ENCODE data around the gene RBP3. TPM values are rescaled to one million over a fixed set of nuclear protein-coding genes. Genes with fewer than 3 reads are reported as not detected.

Gene RBP3
- total RNA-seq, 2 donors from 2014 or later, result not detected

DNA sequence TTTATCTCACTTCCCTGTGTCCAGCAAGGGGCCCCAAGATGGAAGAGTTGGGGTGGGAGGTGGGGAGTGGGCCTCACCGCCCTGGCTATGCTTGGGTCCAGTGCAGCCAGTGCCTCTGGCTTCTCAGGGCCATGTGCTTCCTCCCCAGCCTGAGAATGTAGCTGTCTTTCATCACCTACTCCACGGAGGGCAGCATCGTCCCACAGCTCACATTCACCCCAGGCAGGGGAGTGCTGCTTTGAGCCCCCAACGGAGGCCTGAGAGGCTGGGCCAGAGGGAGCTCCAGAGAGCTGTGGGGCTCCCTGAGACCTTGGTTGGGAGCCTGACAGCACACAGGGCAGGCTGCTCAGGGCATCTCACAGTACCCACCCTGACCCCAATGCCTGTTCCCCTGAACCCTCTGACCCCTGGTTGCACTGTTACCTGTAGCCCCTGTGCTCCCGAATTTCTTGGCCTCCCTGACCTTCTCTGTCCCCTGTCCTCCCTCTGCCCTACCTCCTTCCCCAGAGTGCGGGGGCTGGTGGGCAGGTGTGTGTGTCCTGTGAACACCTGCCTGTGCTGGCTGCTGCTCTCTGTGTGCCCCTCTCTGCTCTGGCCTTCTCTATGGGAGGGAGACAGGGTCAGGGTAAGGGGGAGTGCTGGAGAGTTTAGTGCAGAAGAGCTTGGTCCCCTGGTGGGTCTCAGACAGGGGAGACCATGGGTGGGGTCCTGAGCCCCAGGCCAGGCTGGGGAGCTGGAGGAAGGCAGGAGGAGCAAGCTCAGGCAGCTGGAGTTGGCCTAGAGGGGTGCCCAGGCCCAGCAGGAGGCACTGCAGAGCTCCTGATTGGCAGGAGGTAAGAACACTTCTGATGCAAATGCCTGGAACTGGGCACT is 55.5 kb downstream of the RBP3 start:
- Mint-ChIP-seq H3K4me3 (peak overlapping the region; percentile 17), H3K27me3 (ENCODE audit: insufficient read depth) (peaks cover 15% of the 10 kb centered on the region), H3K27ac (peak overlapping the region; percentile 75), H3K36me3 (ENCODE audit: low read depth) (no peaks in the 10 kb centered on the region), H3K9me3 (no peaks in the 10 kb centered on the region), H3K4me1 (peaks cover 33% of the 10 kb centered on the region)
- no peaks in the 10 kb centered on the region for H3K9me3 ChIP-seq (ENCODE audit: control insufficient read depth, low read length)
- no peak overlapping the region for H3K27ac ChIP-seq (ENCODE audit: low read depth, low read length)
- H3K4me3 ChIP-seq (ENCODE audit: low read length), result no peak overlapping the region
- WGBS, 2 experiments (ENCODE audit: insufficient coverage in 1 of 2, insufficient read length in 1 of 2), result 70% methylated on average over 2 to 6 of the region's 6 CpGs
- peaks cover 12% of the 10 kb centered on the region for H3K4me1 ChIP-seq (ENCODE audit: control insufficient read depth, insufficient read depth, low read length)
- H3K27me3 ChIP-seq (ENCODE audit: control insufficient read depth, insufficient read depth, low read length, poor library complexity, severe bottlenecking), result no peaks in the 10 kb centered on the region
- TF ChIP-seq CTCF (conservative IDR thresholded peaks at IDR 0.05), result peak; percentile 27
- H3K9ac ChIP-seq (ENCODE audit: extremely low read depth, low read length, poor library complexity, severe bottlenecking), result no peak overlapping the region
- DNase-seq, result peak; percentile 66
- H3K36me3 ChIP-seq (ENCODE audit: control insufficient read depth, insufficient read depth, low read length), result no peaks in the 10 kb centered on the region

- Mint-ChIP-seq H3K4me3 (no peak overlapping the region), H3K27ac (peak overlapping the region; percentile 39), H3K9me3 (no peaks in the 10 kb centered on the region), H3K4me1 (peaks cover 33% of the 10 kb centered on the region), H3K36me3 (ENCODE audit: low read depth) (no peaks in the 10 kb centered on the region), H3K27me3 (ENCODE audit: insufficient read depth) (peaks cover 15% of the 10 kb centered on the region)
- Histone ChIP-seq H3K27me3 (ENCODE audit: control insufficient read depth, insufficient read depth, low read length, poor library complexity, severe bottlenecking) (no peaks in the 10 kb centered on the region), H3K9me3 (ENCODE audit: control insufficient read depth, low read length) (no peaks in the 10 kb centered on the region), H3K4me3 (ENCODE audit: low read length) (no peak overlapping the region), H3K9ac (ENCODE audit: extremely low read depth, low read length, poor library complexity, severe bottlenecking) (no peak overlapping the region), H3K4me1 (ENCODE audit: control insufficient read depth, insufficient read depth, low read length) (peaks cover 12% of the 10 kb centered on the region), H3K27ac (ENCODE audit: low read depth, low read length) (no peak overlapping the region), H3K36me3 (ENCODE audit: control insufficient read depth, insufficient read depth, low read length) (no peaks in the 10 kb centered on the region)
- DNase-seq, result peak; percentile 80
- 90 to 100% methylated on average over 1 to 6 of the region's 6 CpGs for WGBS, 2 experiments (ENCODE audit: insufficient coverage in 1 of 2, insufficient read length in 1 of 2)
- TF ChIP-seq CTCF (conservative IDR thresholded peaks at IDR 0.05), result no peak
These were observed 56.3 kb downstream of the RBP3 start for GRCh38 chr10:47404446-47404845.

- peaks cover 15% of the 10 kb centered on the region for H3K27me3 Mint-ChIP-seq (ENCODE audit: insufficient read depth)
- no peak overlapping the region for H3K4me3 ChIP-seq (ENCODE audit: low read length)
- H3K4me3 Mint-ChIP-seq, result no peak overlapping the region
- no peak for DNase-seq
- no peak overlapping the region for H3K27ac Mint-ChIP-seq
- H3K9me3 Mint-ChIP-seq, result no peaks in the 10 kb centered on the region
- H3K36me3 ChIP-seq (ENCODE audit: control insufficient read depth, insufficient read depth, low read length), result no peaks in the 10 kb centered on the region
- WGBS, 2 experiments (ENCODE audit: insufficient coverage in 1 of 2, insufficient read length in 1 of 2), result 94% methylated on average over 2 of the region's 2 CpGs; no CpG with 5 or more reads in 1 of the 2 experiments
- H3K9ac ChIP-seq (ENCODE audit: extremely low read depth, low read length, poor library complexity, severe bottlenecking), result no peak overlapping the region
- H3K27me3 ChIP-seq (ENCODE audit: control insufficient read depth, insufficient read depth, low read length, poor library complexity, severe bottlenecking), result no peaks in the 10 kb centered on the region
- no peak overlapping the region for H3K27ac ChIP-seq (ENCODE audit: low read depth, low read length)
- H3K9me3 ChIP-seq (ENCODE audit: control insufficient read depth, low read length), result no peaks in the 10 kb centered on the region
- peaks cover 33% of the 10 kb centered on the region for H3K4me1 Mint-ChIP-seq
- TF ChIP-seq CTCF (conservative IDR thresholded peaks at IDR 0.05), result no peak
- H3K36me3 Mint-ChIP-seq (ENCODE audit: low read depth), result no peaks in the 10 kb centered on the region
- peaks cover 12% of the 10 kb centered on the region for H3K4me1 ChIP-seq (ENCODE audit: control insufficient read depth, insufficient read depth, low read length)
These were observed 56.8 kb downstream of the RBP3 start for GRCh38 chr10:47404937-47405336.

Measured in endodermal cell (in vitro differentiated cells).